NCI-H187 treated with DMSO at 0.1 percent for 48 hours (cell line): ENCODE data around the gene ALLC.

Experiments used
- DNase-seq: peaks from one replicate; lab custom pipeline; 2025; lab: John Stamatoyannopoulos, UW

Gene ALLC

DNA sequence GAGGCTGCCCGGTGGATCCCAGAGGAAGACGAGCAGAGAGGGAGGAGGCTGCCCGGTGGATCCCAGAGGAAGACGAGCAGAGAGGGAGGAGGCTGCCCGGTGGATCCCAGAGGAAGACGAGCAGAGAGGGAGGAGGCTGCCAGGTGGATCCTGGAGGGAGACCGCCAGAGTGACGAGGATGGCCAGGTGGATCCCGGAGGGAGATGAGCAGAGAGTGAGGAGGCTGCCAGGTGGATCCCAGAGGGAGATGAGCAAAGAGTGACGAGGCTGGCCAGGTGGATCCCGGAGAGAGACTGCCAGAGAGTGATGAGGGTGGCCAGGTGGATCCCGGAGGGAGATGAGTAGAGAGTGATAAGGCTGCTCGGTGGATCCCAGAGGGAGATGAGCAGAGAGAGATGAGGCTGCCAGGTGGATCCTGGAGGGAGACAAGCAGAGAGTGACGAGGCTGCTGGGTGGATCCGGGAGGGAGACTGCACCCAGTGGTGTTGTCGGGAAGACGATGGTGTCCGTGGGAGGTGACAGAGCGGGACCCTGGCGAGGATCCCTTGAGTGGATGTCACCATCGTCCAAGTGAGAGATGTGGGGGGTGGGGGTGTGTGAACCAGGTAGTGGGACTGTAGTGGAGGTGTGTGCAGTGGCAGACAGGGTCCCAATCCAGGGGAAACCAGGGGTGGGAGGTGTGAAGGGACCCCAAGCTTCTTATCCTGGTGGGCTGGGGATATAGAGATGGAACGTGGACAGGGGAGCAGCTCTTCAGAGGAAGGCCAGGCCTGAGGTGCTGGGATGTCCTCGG is 67.7 kb downstream of the ALLC start:
- DNase-seq = no peak

DNA sequence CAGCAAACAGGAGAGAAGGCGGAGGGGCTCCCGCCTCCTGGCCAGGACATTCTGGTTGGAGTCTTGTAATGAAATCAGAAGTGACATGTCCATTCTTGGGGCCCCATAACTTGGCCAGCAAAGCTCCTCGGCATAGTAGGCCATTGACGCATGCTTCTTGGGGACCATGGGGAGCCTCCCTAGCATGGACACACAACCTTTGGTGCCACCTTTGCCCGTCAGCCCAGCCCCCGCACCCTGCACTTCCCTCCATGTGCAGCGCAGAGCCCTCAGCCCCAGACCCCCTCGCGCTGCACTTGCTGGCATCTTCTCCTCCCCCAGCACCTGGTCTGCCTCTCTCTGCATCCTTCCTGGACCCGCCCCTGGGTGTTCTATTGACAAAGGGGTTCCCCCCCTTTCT is 68.5 kb downstream of the ALLC start:
- no peak for DNase-seq

- no peak for DNase-seq
Measured at GRCh38 chr2:3727397-3728045, 69.5 kb downstream of the ALLC start.

DNA sequence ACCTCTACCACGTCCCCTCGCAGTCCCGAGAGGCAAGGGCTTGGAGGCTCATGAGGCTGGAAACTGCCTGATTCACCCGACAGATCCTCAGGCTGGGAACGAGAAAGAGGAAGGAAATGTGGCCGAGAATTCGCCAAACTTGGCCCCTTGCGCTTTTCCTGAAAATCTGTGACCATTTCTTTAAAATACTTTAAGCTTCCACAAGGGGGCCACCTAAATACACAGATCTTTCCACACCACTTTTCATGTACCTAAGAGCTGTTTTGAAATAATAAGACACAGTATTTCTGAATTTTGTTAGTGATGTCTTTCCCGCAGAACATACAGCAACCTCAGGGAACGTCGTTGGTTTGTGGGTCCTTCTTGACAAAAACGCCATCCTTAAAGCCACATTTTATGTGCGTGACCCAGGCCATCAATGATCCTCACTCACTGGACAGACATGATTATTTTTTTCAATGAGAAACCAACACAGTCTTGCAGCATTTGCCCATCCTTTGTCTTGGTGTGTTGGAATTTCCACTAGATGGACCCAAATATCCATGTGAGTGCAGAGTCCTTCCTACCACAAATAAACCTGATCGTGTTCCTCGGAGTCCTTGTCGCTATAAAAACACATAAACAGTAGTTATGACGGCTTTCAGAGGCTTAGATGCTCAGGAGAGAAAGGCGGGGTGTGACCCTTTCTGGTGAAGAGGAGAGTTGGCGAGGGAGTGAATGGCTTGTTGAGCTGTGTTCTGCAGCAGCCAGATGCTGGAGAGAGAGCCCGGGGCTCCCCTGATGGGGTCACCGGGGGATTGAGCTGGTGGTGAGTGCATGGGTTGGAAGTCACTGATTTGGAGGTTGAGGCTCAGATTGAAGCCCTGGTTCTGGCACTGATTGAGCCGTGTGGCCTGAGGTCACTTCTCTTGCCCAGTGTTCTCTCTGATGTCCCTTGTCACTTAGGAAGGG is 70.4 kb downstream of the ALLC start:
- no peak for DNase-seq

DNA sequence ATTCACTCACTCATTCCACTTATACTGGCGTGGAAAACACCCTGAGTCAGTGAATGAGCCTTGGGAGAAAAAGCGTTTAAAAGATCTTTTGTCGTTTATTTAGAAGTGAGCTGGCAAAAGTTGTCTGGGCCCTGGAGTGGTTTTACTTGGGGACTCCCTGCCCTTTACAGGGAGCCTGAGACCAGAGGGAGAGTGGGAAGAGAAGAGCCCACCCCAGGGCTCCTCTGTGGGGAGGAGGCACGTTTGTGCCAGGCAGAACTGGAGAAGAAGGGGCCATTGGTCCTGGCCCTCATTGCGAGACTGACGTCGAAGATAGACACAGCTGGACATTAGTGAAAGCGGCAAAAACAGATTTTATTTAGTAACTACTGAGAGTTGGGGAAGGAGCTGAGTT is 71.1 kb downstream of the ALLC start:
- DNase-seq = no peak

DNA sequence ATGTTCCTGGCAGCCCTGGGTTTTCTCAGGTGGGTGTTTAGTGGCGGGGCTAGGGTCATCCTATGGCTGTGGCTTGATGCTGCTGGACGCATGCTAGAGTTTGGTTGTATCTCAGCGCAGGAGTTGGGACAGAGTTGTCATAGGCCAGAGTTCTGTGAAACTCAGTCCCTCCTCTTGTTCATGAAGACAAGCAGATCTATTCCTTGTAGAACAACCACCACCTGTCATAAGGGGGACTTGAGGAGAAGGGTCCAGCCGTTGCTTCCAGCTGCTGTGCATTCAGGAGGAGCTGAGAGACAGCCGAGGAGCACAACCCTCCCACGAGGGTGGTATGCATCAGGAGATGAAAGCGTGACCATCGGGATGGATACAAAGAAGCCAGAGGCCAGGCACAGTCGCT is 71.8 kb downstream of the ALLC start:
- no peak for DNase-seq

DNA sequence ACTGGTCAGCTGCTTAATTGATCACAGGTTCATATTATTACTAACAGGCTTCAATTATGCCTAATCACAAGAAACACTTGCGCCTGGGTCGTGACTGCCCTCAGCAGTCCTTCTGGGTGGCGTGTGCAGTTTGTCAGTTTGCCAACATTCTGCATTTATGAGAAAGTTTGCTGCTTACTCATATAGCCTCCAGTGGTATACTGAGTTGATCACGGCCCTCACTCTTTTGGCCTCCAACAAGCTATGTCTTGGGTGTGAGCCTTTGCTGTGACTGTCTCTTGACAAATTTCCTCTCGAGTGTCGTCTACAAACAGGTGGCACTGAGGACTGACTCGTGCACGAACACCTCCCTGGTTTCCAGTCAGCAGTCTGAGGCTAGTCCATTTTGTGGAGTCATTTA is 72.6 kb downstream of the ALLC start:
- no peak for DNase-seq

- DNase-seq = no peak
Measured at GRCh38 chr2:3731829-3732228, 73.8 kb downstream of the ALLC start.

DNA sequence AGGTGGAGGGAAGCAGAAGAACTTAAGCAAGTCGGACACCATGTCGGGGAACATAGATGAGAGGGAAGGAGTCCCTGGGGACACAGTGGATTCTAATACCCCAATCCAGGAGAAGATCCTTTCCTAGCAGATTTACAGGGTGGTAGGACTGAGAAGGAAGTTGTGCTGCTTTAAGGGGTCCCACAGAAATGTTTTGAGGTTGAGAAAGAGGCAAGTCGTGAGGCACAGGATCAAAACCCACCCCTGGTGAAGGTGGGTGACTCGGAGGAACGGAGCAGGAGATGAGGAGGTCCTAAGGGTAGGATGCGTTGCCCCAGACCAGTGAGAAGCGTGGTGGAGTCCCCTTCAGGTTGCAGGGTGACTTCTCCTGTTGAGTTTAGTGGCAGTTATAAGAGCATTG is 78.1 kb downstream of the ALLC start:
- no peak for DNase-seq

GRCh38 chr2:3737128-3737527 is 79.1 kb downstream of the ALLC start:
- no peak for DNase-seq

GRCh38 chr2:3738454-3738853 is 80.5 kb downstream of the ALLC start:
- DNase-seq = no peak

- DNase-seq = no peak
Measured at GRCh38 chr2:3739313-3739712, 81.3 kb downstream of the ALLC start.

GRCh38 chr2:3741396-3741795 is 83.4 kb downstream of the ALLC start:
- no peak for DNase-seq

DNA sequence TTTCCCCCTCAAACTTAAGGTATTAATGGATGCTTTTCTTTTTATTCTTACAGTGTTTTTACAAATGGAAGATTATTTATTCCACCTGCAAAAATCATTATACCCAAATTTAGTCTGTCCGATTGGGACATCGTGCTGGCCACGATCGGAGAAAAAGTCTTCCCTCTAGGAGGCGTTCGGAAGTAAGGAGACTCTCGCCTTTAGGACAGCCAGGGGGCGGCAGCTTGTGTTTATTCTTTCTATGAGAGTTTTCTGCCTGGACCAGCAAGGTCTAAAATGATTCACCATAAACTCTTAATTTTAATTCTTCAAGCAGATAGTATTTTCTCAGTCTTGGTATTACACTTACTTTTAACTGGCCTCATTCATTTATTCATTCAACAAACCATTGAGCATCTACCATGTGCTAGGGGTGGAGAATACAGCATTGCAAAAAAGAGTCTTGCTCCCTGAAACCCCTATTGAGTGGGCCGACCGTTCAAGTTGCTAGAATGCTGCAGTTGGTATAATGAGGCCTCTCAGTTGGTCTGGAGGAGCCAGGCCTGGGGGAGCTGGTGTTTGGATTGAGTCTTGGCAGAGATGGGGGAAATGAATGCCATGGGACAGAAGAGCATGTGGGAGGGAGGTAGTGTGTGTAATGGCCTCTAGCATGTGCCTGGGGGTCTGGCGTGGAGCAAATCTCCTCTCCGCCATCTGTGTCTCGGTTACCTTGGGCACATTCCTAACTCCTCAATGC is 84.0 kb downstream of the ALLC start:
- no peak for DNase-seq

GRCh38 chr2:3742743-3743508 is 84.9 kb downstream of the ALLC start:
- DNase-seq = no peak

- DNase-seq = no peak
Measured at GRCh38 chr2:3743951-3744555, 86.1 kb downstream of the ALLC start.

GRCh38 chr2:3745920-3746319 is 87.9 kb downstream of the ALLC start:
- no peak for DNase-seq

- DNase-seq = no peak
Measured at GRCh38 chr2:3747032-3747654, 89.1 kb downstream of the ALLC start.

- no peak for DNase-seq
Measured at GRCh38 chr2:3747826-3748225, 89.8 kb downstream of the ALLC start.

- DNase-seq = no peak
Measured at GRCh38 chr2:3749201-3749600, 91.2 kb downstream of the ALLC start.
